Tibial nerve (tissue), 4 donors: ENCODE results near the gene GKN1.

Source experiments
- EP300 ChIP-seq, 2 donors: sonication (generic); formaldehyde crosslinking; IDR thresholded peaks; one replicate each; pipeline ENCODE4 v1.6.1; 2017; ENCODE audit warnings: antibody characterized with exemption in 2 of 2, mild to moderate bottlenecking in 1 of 2
- TF ChIP-seq, protein P1 (sequence below), 5 experiments: fragments of 200-600 bp in 3 of 5; fragments of 450-650 bp in 2 of 5; sonication (generic) in 3 of 5; IDR thresholded peaks; one replicate each; pipeline ENCODE4 v1.5.1; 2016 to 2019; ENCODE audit warnings: antibody characterized with exemption in 5 of 5, mild to moderate bottlenecking in 3 of 5, moderate library complexity in 2 of 5

DNA sequence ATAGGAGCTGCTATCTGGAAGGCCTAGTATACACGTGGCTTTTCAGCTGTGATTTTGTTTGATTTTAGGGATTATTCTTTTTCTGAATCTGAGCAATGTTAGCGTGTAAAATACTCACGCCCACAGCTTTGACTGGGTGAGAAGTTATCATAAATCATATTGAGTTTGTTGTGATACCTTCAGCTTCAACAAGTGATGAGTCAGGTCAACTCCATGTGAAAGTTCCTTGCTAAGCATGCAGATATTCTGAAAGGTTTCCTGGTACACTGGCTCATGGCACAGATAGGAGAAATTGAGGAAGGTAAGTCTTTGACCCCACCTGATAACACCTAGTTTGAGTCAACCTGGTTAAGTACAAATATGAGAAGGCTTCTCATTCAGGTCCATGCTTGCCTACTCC is at the start of gene GKN1:
- no peak for TF ChIP-seq EP300 (IDR thresholded peaks at IDR 0.05)
- TF ChIP-seq, protein P1, sequence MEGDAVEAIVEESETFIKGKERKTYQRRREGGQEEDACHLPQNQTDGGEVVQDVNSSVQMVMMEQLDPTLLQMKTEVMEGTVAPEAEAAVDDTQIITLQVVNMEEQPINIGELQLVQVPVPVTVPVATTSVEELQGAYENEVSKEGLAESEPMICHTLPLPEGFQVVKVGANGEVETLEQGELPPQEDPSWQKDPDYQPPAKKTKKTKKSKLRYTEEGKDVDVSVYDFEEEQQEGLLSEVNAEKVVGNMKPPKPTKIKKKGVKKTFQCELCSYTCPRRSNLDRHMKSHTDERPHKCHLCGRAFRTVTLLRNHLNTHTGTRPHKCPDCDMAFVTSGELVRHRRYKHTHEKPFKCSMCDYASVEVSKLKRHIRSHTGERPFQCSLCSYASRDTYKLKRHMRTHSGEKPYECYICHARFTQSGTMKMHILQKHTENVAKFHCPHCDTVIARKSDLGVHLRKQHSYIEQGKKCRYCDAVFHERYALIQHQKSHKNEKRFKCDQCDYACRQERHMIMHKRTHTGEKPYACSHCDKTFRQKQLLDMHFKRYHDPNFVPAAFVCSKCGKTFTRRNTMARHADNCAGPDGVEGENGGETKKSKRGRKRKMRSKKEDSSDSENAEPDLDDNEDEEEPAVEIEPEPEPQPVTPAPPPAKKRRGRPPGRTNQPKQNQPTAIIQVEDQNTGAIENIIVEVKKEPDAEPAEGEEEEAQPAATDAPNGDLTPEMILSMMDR (IDR thresholded peaks at IDR 0.05), result no peak
